Endodermal cell (in vitro differentiated cells): ENCODE data around the gene ATF2. TPM values are rescaled to one million over a fixed set of nuclear protein-coding genes. Genes with fewer than 3 reads are reported as not detected.

Experiments used
- DNase-seq: peaks from one replicate; pipeline ENCODE4 v3.0.0-alpha.2; 2017
- H3K27ac ChIP-seq: 2 replicates; pipeline ENCODE4 v1.5.1; 2013; ENCODE audit warnings: mild to moderate bottlenecking, low read depth, low read length, moderate library complexity
- H3K27me3 ChIP-seq: 2 replicates; pipeline ENCODE4 v1.6.1; 2013; ENCODE audit warnings: mild to moderate bottlenecking, low read length, moderate library complexity; ENCODE audit not compliant: insufficient read depth, control insufficient read depth, poor library complexity, severe bottlenecking
- H3K36me3 ChIP-seq: 2 replicates; pipeline ENCODE4 v1.7.0; 2013; ENCODE audit warnings: mild to moderate bottlenecking, low read length, moderate library complexity; ENCODE audit not compliant: control insufficient read depth, insufficient read depth
- H3K4me1 ChIP-seq: one replicate; pipeline ENCODE4 v1.7.0; 2013; ENCODE audit warnings: low read length; ENCODE audit not compliant: control insufficient read depth, insufficient read depth
- H3K4me3 ChIP-seq: 2 replicates; pipeline ENCODE4 v1.5.1; 2013; ENCODE audit warnings: mild to moderate bottlenecking, low read length, moderate library complexity
- H3K9ac ChIP-seq: 2 replicates; pipeline ENCODE4 v1.6.1; 2013; ENCODE audit warnings: mild to moderate bottlenecking, low read length, moderate library complexity; ENCODE audit not compliant: poor library complexity, severe bottlenecking; ENCODE audit errors: extremely low read depth
- H3K9me3 ChIP-seq: 2 replicates; pipeline ENCODE4 v1.6.1; 2013; ENCODE audit warnings: mild to moderate bottlenecking, low read length, moderate library complexity; ENCODE audit not compliant: control insufficient read depth
- H3K27ac Mint-ChIP-seq: 2 replicates; pipeline ENCODE4 v1.8.0; 2020; ENCODE audit warnings: mixed read lengths
- H3K27me3 Mint-ChIP-seq: 2 replicates; pipeline ENCODE4 v1.8.0; 2021; ENCODE audit warnings: mild to moderate bottlenecking, mixed read lengths; ENCODE audit not compliant: insufficient read depth
- H3K36me3 Mint-ChIP-seq: 2 replicates; pipeline ENCODE4 v1.8.0; 2020; ENCODE audit warnings: low read depth, mixed read lengths
- H3K4me1 Mint-ChIP-seq: 2 replicates; pipeline ENCODE4 v1.8.0; 2020; ENCODE audit warnings: mixed read lengths
- H3K4me3 Mint-ChIP-seq: 2 replicates; pipeline ENCODE4 v1.8.0; 2020; ENCODE audit warnings: mild to moderate bottlenecking, moderate library complexity, mixed read lengths
- H3K9me3 Mint-ChIP-seq: 2 replicates; pipeline ENCODE4 v1.8.0; 2020; ENCODE audit warnings: mild to moderate bottlenecking, mixed read lengths
- CTCF ChIP-seq: fragments of 200-600 bp; sonication (generic); conservative IDR thresholded peaks from 2 replicates; pipeline ENCODE4 v1.5.0; 2021; ENCODE audit warnings: antibody characterized with exemption, mild to moderate bottlenecking
- WGBS, 2 experiments: methylation state at CpG; one replicate each; pipeline versions ENCODE4 v1.1.5 to v1.1.7; 2013; ENCODE audit warnings: missing lambda C conversion rate in 2 of 2, mixed read lengths in 1 of 2; ENCODE audit not compliant: insufficient coverage in 1 of 2, insufficient read length in 1 of 2; 5-methylcytosine and 5-hydroxymethylcytosine counted together
- total RNA-seq, 2 donors: library from RNA; stranded (reverse); fragmentation: NEBNext Ultra II Directional in 1 of 2; extraction: Animal tissue kit (Norgen Biotek cat#: 25700) in 1 of 2; gene quantifications; 2 replicates in 1 of 2; 3 replicates in 1 of 2; pipeline ENCODE4 v1.2.1, GENCODE V29; 2021

The ATF2 gene
- total RNA-seq, 2 donors from 2014 or later: 53.0 to 56.0 TPM

DNA sequence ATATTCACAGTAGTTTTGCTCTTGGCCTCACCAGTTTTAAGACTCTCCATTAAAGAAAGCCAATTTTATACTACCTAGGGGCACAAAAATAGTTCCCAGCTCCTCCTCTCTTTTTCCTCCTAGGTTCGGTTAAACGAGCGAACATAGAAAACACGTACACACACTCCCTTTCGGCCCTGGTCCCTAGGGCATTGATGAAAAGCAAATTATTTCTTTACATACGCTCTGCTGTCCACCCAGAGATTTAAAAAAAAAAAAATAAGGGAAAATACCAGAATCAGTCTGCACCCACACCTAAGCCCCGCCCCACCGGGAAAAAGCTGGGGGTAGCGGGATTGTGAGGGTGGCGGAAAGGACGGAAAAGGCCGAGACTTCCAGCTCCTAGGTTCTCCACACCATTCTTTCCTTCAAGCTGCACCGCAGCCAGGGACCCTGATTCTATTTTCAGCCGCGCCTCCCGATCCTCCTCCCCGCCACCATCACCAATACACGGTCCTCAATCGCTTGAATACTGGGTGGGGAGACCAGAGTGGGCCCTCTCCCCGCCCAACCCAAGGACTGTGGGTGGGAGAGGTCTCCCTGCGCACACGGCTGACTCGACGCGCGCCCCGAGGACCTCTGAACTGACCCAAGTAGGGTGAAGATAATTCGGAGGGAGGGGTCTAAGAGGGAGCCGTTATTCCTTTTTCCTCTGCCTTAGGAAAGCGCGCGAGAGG, 769 bp downstream of the ATF2 start:
- peak overlapping the region; percentile 94 for H3K4me3 ChIP-seq
- no peak for TF ChIP-seq CTCF
- whole genome bisulfite sequencing, 2 experiments: 0% methylated on average over 3 to 32 of the region's 32 CpGs
- no peaks in the 10 kb centered on the region for H3K9me3 Mint-ChIP-seq
- DNase-seq: peak; percentile 70
- H3K4me1 Mint-ChIP-seq: peaks cover 6% of the 10 kb centered on the region
- H3K27ac Mint-ChIP-seq: peak overlapping the region; percentile 98
- peaks cover 11% of the 10 kb centered on the region for H3K36me3 Mint-ChIP-seq
- H3K27ac ChIP-seq: peak overlapping the region; percentile 91
- H3K9ac ChIP-seq: peak overlapping the region; percentile 91
- no peaks in the 10 kb centered on the region for H3K27me3 Mint-ChIP-seq
- H3K4me3 Mint-ChIP-seq: peak overlapping the region; percentile 93
- no peaks in the 10 kb centered on the region for H3K4me1 ChIP-seq
- no peaks in the 10 kb centered on the region for H3K27me3 ChIP-seq
- no peaks in the 10 kb centered on the region for H3K9me3 ChIP-seq
- H3K36me3 ChIP-seq: peaks cover 6% of the 10 kb centered on the region

DNA sequence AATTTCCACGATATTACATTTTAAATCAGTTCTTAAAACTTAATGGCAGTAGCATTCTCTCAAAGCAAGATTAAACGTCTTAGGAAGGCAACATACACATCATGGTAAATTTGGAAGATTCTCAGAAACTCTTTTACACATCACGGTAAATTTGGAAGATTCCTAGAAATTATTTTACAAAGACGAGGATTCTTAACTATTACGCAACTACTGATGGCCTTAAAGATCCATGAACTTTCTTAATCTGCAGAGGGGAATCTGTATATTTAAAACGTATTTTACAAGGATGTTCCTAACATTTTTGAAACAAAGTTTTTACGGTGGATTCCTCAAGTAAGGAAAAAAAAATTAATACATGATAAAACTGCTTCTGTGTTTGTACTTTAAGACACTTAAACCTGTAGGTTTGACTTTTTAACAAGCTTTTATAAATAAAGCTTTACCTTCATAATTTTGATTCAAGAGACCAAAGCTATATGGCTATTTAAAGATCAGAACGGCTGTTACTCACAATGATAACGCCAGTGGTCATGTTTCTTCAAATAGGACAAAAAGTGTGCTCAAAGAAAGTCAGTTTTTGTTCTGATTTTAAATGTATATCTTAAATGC, 1.7 kb downstream of the ATF2 start:
- H3K4me1 ChIP-seq: no peaks in the 10 kb centered on the region
- WGBS, 2 experiments: 53 to 56% methylated on average over 6 to 9 of the region's 9 CpGs
- H3K27me3 Mint-ChIP-seq: no peaks in the 10 kb centered on the region
- H3K27ac Mint-ChIP-seq: peak overlapping the region; percentile 70
- no peaks in the 10 kb centered on the region for H3K27me3 ChIP-seq
- H3K4me1 Mint-ChIP-seq: peaks cover 6% of the 10 kb centered on the region
- DNase-seq: no peak
- TF ChIP-seq CTCF: no peak
- no peaks in the 10 kb centered on the region for H3K9me3 ChIP-seq
- H3K4me3 ChIP-seq: peak overlapping the region; percentile 94
- peak overlapping the region; percentile 91 for H3K9ac ChIP-seq
- no peaks in the 10 kb centered on the region for H3K9me3 Mint-ChIP-seq
- peaks cover 11% of the 10 kb centered on the region for H3K36me3 Mint-ChIP-seq
- H3K36me3 ChIP-seq: peaks cover 6% of the 10 kb centered on the region
- H3K4me3 Mint-ChIP-seq: peak overlapping the region; percentile 93
- H3K27ac ChIP-seq: no peak overlapping the region

GRCh38 chr2:175164235-175164634, 3.8 kb downstream of the ATF2 start:
- Mint-ChIP-seq H3K4me1 (peaks cover 10% of the 10 kb centered on the region), H3K27ac (no peak overlapping the region), H3K9me3 (no peaks in the 10 kb centered on the region), H3K27me3 (no peaks in the 10 kb centered on the region), H3K4me3 (no peak overlapping the region), H3K36me3 (peaks cover 14% of the 10 kb centered on the region)
- H3K27me3 ChIP-seq: no peaks in the 10 kb centered on the region
- no peak overlapping the region for H3K27ac ChIP-seq
- WGBS, 2 experiments: 84 to 96% methylated on average over 4 to 8 of the region's 8 CpGs
- H3K9ac ChIP-seq: no peak overlapping the region
- H3K4me3 ChIP-seq: no peak overlapping the region
- no peak for DNase-seq
- peaks cover 14% of the 10 kb centered on the region for H3K36me3 ChIP-seq
- no peaks in the 10 kb centered on the region for H3K9me3 ChIP-seq
- TF ChIP-seq CTCF: no peak
- H3K4me1 ChIP-seq: no peaks in the 10 kb centered on the region
